Neuronal stem cell (in vitro differentiated cells): Measurements from ENCODE around the gene SIGLEC11.

Experiments
- DNase-seq: peaks from one replicate; pipeline ENCODE4 v3.0.0-alpha.2; 2013; ENCODE audit warnings: low spot score
- H2AFZ ChIP-seq: one replicate; pipeline ENCODE4 v1.6.1; 2013; ENCODE audit warnings: mild to moderate bottlenecking, low read length, inconsistent platforms
- H2AK5ac ChIP-seq: 2 replicates; pipeline ENCODE4 v1.6.1; 2013; ENCODE audit warnings: low read depth, mild to moderate bottlenecking, inconsistent platforms, low read length, moderate library complexity, mixed read lengths
- H2BK120ac ChIP-seq: 2 replicates; pipeline ENCODE4 v1.6.1; 2013; ENCODE audit warnings: low read depth, mild to moderate bottlenecking, inconsistent platforms, low read length, moderate library complexity, mixed read lengths
- H2BK12ac ChIP-seq: one replicate; pipeline ENCODE4 v1.6.1; 2013; ENCODE audit warnings: low read length, inconsistent platforms
- H2BK15ac ChIP-seq: 2 replicates; pipeline ENCODE4 v1.6.1; 2013; ENCODE audit warnings: mild to moderate bottlenecking, low read length, inconsistent platforms, mixed read lengths
- H2BK5ac ChIP-seq: one replicate; pipeline ENCODE4 v1.6.1; 2013; ENCODE audit warnings: inconsistent platforms, mild to moderate bottlenecking, low read length, moderate library complexity
- H3K14ac ChIP-seq: one replicate; pipeline ENCODE4 v1.6.1; 2013; ENCODE audit warnings: low read length, inconsistent platforms
- H3K18ac ChIP-seq: 2 replicates; pipeline ENCODE4 v1.6.1; 2013; ENCODE audit warnings: low read length, inconsistent platforms
- H3K23ac ChIP-seq: 2 replicates; pipeline ENCODE4 v1.6.1; 2013; ENCODE audit warnings: low read depth, mild to moderate bottlenecking, mixed read lengths, low read length, inconsistent platforms; ENCODE audit not compliant: poor library complexity
- H3K27ac ChIP-seq: replicated peaks from 3 replicates; pipeline ENCODE4 v1.5.1; 2013; ENCODE audit warnings: low read length, inconsistent platforms
- H3K27me3 ChIP-seq, 3 experiments: 2 replicates each; pipeline ENCODE4 v1.6.1; 2013; ENCODE audit warnings: low read length in 3 of 3, mild to moderate bottlenecking in 2 of 3, inconsistent platforms in 1 of 3, low read depth in 1 of 3, mixed read lengths in 1 of 3, moderate library complexity in 1 of 3; ENCODE audit not compliant: control insufficient read depth in 3 of 3, insufficient read depth in 3 of 3
- H3K36me3 ChIP-seq, 2 donors: replicated peaks in 1 of 2; 2 replicates each; pipeline ENCODE4 v1.6.1; 2013; ENCODE audit warnings: low read length in 2 of 2; ENCODE audit not compliant: control insufficient read depth in 2 of 2, insufficient read depth in 2 of 2
- H3K4ac ChIP-seq: 2 replicates; pipeline ENCODE4 v1.6.1; 2013; ENCODE audit warnings: inconsistent platforms, mild to moderate bottlenecking, low read length, moderate library complexity
- H3K4me1 ChIP-seq, 2 donors: 1 replicate in 1 of 2; 2 replicates in 1 of 2; pipeline ENCODE4 v1.6.1; 2013; ENCODE audit warnings: low read length in 2 of 2, low read depth in 1 of 2; ENCODE audit not compliant: control insufficient read depth in 2 of 2, insufficient read depth in 1 of 2
- H3K4me2 ChIP-seq: one replicate; pipeline ENCODE4 v1.6.1; 2013; ENCODE audit warnings: mild to moderate bottlenecking, low read length, inconsistent platforms; ENCODE audit not compliant: insufficient read depth, poor library complexity, severe bottlenecking
- H3K4me3 ChIP-seq, 2 donors: 2 replicates each; pipeline ENCODE4 v1.5.1; 2013; ENCODE audit warnings: low read length in 2 of 2, mild to moderate bottlenecking in 2 of 2, inconsistent platforms in 1 of 2, moderate library complexity in 1 of 2
- H3K79me1 ChIP-seq: one replicate; pipeline ENCODE4 v1.6.1; 2013; ENCODE audit warnings: low read depth, mild to moderate bottlenecking, inconsistent platforms, low read length, moderate library complexity
- H3K9ac ChIP-seq: one replicate; pipeline ENCODE4 v1.6.1; 2013; ENCODE audit warnings: mild to moderate bottlenecking, low read depth, low read length, inconsistent platforms; ENCODE audit not compliant: poor library complexity
- H3K9me3 ChIP-seq, 2 donors: replicated peaks in 1 of 2; 2 replicates each; pipeline versions ENCODE3 to v1.6.1; 2013; ENCODE audit warnings: low read length in 2 of 2, mild to moderate bottlenecking in 2 of 2, inconsistent platforms in 1 of 2, low read depth in 1 of 2, mixed read lengths in 1 of 2, moderate library complexity in 1 of 2; ENCODE audit not compliant: control insufficient read depth in 2 of 2, insufficient read depth in 1 of 2
- H4K8ac ChIP-seq: one replicate; pipeline ENCODE4 v1.6.1; 2013; ENCODE audit warnings: low read depth, mild to moderate bottlenecking, inconsistent platforms, low read length, moderate library complexity
- H4K91ac ChIP-seq: one replicate; pipeline ENCODE4 v1.6.1; 2013; ENCODE audit warnings: low read length, low read depth, mild to moderate bottlenecking, inconsistent platforms; ENCODE audit not compliant: poor library complexity
- WGBS, 2 donors: extraction: QIAGEN DNeasy Blood & Tissue Kit; methylation state at CpG; one replicate each; pipeline ENCODE4 v1.1.7; 2013; ENCODE audit warnings: missing lambda C conversion rate in 2 of 2, mixed read lengths in 1 of 2; ENCODE audit not compliant: insufficient read length in 2 of 2, insufficient replicate concordance in 1 of 2; ENCODE audit errors: extremely low coverage in 2 of 2; 5-methylcytosine and 5-hydroxymethylcytosine counted together

Gene SIGLEC11

GRCh38 chr19:49933643-49934042, 27.3 kb downstream of the SIGLEC11 start:
- Histone ChIP-seq H4K8ac (no peak overlapping the region), H3K4me2 (no peak overlapping the region), H3K4me3 (no peak overlapping the region), H3K27me3 (no peaks in the 10 kb centered on the region), H2BK120ac (no peak overlapping the region), H2BK5ac (no peak overlapping the region), H3K9me3 (no peaks in the 10 kb centered on the region), H3K4ac (no peak overlapping the region), H2BK12ac (no peak overlapping the region), H2AK5ac (no peak overlapping the region), H3K23ac (no peak overlapping the region), H3K79me1 (peaks cover 3% of the 10 kb centered on the region), H4K91ac (no peak overlapping the region), H3K14ac (no peak overlapping the region), H2BK15ac (no peak overlapping the region), H3K18ac (no peak overlapping the region), H3K4me1 (peaks cover 0 to 4% of the 10 kb centered on the region in 2 donors), H2AFZ (no peak overlapping the region), H3K27ac (no peak overlapping the region), H3K9ac (no peak overlapping the region), H3K36me3 (peaks cover 0 to 19% of the 10 kb centered on the region in 2 donors)
- WGBS, 2 donors: no CpG with 5 or more reads among the region's 8 CpGs
- no peak for DNase-seq

GRCh38 chr19:49932731-49933131, 28.2 kb downstream of the SIGLEC11 start:
- DNase-seq: no peak
- no peak overlapping the region for H2BK5ac ChIP-seq
- no peaks in the 10 kb centered on the region for H3K9me3 ChIP-seq
- peaks cover 3% of the 10 kb centered on the region for H3K79me1 ChIP-seq
- no peaks in the 10 kb centered on the region for H3K27me3 ChIP-seq
- no peak overlapping the region for H3K9ac ChIP-seq
- H3K4me1 ChIP-seq: peaks cover 3 to 6% of the 10 kb centered on the region in 2 donors
- no peak overlapping the region for H3K14ac ChIP-seq
- peak overlapping the region; percentile 10 for H3K23ac ChIP-seq
- no peak overlapping the region for H2BK15ac ChIP-seq
- H3K36me3 ChIP-seq: peaks cover 2 to 22% of the 10 kb centered on the region in 2 donors
- H3K4me3 ChIP-seq: no peak overlapping the region
- H4K91ac ChIP-seq: no peak overlapping the region
- no peak overlapping the region for H2AK5ac ChIP-seq
- no peak overlapping the region for H4K8ac ChIP-seq
- no peak overlapping the region for H3K27ac ChIP-seq
- no peak overlapping the region for H3K4ac ChIP-seq
- H3K4me2 ChIP-seq: no peak overlapping the region
- H2BK12ac ChIP-seq: no peak overlapping the region
- H2BK120ac ChIP-seq: no peak overlapping the region
- H3K18ac ChIP-seq: no peak overlapping the region
- H2AFZ ChIP-seq: no peak overlapping the region
- WGBS, 2 donors: no CpG with 5 or more reads among the region's 25 CpGs

- no peak overlapping the region for H2AFZ ChIP-seq
- H3K18ac ChIP-seq: no peak overlapping the region
- H4K8ac ChIP-seq: no peak overlapping the region
- no peak overlapping the region for H2BK120ac ChIP-seq
- H3K23ac ChIP-seq: no peak overlapping the region
- H3K4me2 ChIP-seq: no peak overlapping the region
- no CpG with 5 or more reads among the region's 5 CpGs for WGBS, 2 donors
- no peak overlapping the region for H3K27ac ChIP-seq
- H3K79me1 ChIP-seq: peaks cover 3% of the 10 kb centered on the region
- no peak overlapping the region for H2AK5ac ChIP-seq
- H3K14ac ChIP-seq: no peak overlapping the region
- no peak overlapping the region for H3K4me3 ChIP-seq
- H2BK12ac ChIP-seq: no peak overlapping the region
- no peaks in the 10 kb centered on the region for H3K9me3 ChIP-seq
- no peak for DNase-seq
- H4K91ac ChIP-seq: no peak overlapping the region
- H3K4ac ChIP-seq: no peak overlapping the region
- H3K27me3 ChIP-seq: no peaks in the 10 kb centered on the region
- H2BK15ac ChIP-seq: no peak overlapping the region
- peaks cover 8 to 29% of the 10 kb centered on the region in 2 donors for H3K36me3 ChIP-seq
- no peak overlapping the region for H2BK5ac ChIP-seq
- peaks cover 7 to 11% of the 10 kb centered on the region in 2 donors for H3K4me1 ChIP-seq
- H3K9ac ChIP-seq: no peak overlapping the region
These were observed 28.9 kb downstream of the SIGLEC11 start for GRCh38 chr19:49932041-49932451.

DNA sequence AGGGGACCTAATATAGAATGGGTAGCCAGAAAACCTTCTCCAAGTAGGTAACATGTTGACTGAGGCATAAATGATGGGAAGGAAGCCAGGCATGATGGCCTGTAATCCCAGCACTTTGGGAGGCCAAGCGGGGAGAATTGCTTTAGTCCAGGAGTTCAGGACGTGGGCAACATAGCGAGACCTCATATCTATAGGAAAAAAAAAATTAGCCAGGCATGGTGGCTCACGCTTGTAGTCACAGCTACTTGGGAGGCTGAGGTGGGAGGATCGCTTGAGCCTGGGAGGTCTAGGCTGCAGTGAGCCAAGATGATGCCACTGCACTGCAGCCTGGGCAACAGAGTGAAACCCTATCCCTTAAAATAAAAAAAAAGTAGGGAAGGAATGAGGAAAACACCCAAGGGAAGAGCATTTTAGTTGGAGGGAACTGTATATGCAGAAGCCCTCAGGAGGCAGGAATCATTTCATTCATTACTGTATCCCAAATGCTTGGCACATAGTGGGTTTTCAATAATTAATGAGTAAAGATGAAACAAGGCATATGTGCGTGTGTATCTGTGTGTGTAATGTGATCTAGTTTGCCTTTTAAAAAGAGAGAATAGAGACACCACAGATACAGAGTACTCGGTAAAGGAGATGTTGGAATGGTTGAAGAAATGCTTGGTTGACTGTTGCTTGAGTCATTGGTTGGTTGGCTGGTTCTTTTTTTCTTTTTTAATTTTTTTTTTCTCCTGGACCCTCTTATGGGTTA, 29.5 kb downstream of the SIGLEC11 start:
- no peak overlapping the region for H2BK120ac ChIP-seq
- WGBS, 2 donors: no CpG with 5 or more reads among the region's 7 CpGs
- H4K91ac ChIP-seq: no peak overlapping the region
- DNase-seq: no peak
- no peaks in the 10 kb centered on the region for H3K9me3 ChIP-seq
- no peak overlapping the region for H2AK5ac ChIP-seq
- H2AFZ ChIP-seq: no peak overlapping the region
- no peak overlapping the region for H2BK12ac ChIP-seq
- no peak overlapping the region for H4K8ac ChIP-seq
- no peak overlapping the region for H3K4ac ChIP-seq
- H3K23ac ChIP-seq: no peak overlapping the region
- no peak overlapping the region for H3K9ac ChIP-seq
- peaks cover 6% of the 10 kb centered on the region for H3K79me1 ChIP-seq
- no peak overlapping the region for H3K4me2 ChIP-seq
- H3K4me1 ChIP-seq: peaks cover 7 to 11% of the 10 kb centered on the region in 2 donors
- H3K14ac ChIP-seq: no peak overlapping the region
- no peak overlapping the region for H2BK15ac ChIP-seq
- H3K36me3 ChIP-seq: peaks cover 12 to 35% of the 10 kb centered on the region in 2 donors
- H3K4me3 ChIP-seq: no peak overlapping the region
- no peak overlapping the region for H3K18ac ChIP-seq
- no peaks in the 10 kb centered on the region for H3K27me3 ChIP-seq
- no peak overlapping the region for H2BK5ac ChIP-seq
- no peak overlapping the region for H3K27ac ChIP-seq
